Breast epithelium (tissue), 3 donors: ENCODE results near the gene CNTN1.

ENCODE experiments used
- POLR2AphosphoS5 ChIP-seq, 3 donors: sonication (generic); formaldehyde crosslinking; IDR thresholded peaks; one replicate each; pipeline ENCODE4 v1.6.1; 2017; ENCODE audit warnings: antibody characterized with exemption in 3 of 3
- TF ChIP-seq, protein P1 (sequence below), 3 donors: fragments of 450-650 bp; IDR thresholded peaks; one replicate each; pipeline ENCODE4 v1.5.1; 2016 to 2017; ENCODE audit warnings: antibody characterized with exemption in 3 of 3, mild to moderate bottlenecking in 3 of 3, moderate library complexity in 3 of 3

DNA sequence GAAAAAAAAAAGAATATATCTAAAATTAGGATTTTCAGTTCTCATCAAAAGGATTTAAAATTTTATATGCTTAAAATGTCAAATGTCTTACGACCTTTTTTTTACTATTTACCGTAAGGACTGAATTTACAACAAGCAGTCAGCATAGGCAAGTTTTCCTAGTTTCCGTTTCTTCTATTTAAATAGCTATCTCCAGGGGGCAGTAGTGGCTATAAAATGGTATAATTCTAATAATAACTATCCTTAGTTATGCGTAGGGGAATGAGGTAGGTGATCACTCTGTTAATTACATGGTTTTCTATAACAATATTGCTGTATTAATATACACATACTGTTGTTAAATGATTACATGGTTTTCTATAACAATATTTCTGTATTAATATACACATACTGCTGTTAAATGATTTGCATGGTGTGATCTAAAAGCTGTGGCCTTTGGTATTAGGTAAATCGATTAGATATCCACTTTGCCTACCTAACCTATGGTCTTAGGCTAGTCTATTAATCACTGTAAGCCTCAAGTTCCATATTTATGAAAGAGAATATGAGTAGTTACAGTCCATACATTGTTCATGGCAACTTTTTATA is 278.2 kb downstream of the CNTN1 start:
- TF ChIP-seq POLR2AphosphoS5 (IDR thresholded peaks at IDR 0.05), result no peak
- TF ChIP-seq, protein P1, sequence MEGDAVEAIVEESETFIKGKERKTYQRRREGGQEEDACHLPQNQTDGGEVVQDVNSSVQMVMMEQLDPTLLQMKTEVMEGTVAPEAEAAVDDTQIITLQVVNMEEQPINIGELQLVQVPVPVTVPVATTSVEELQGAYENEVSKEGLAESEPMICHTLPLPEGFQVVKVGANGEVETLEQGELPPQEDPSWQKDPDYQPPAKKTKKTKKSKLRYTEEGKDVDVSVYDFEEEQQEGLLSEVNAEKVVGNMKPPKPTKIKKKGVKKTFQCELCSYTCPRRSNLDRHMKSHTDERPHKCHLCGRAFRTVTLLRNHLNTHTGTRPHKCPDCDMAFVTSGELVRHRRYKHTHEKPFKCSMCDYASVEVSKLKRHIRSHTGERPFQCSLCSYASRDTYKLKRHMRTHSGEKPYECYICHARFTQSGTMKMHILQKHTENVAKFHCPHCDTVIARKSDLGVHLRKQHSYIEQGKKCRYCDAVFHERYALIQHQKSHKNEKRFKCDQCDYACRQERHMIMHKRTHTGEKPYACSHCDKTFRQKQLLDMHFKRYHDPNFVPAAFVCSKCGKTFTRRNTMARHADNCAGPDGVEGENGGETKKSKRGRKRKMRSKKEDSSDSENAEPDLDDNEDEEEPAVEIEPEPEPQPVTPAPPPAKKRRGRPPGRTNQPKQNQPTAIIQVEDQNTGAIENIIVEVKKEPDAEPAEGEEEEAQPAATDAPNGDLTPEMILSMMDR (IDR thresholded peaks at IDR 0.05), result no peak
